Stimulated activated CD8-positive, alpha-beta memory T cell treated with anti-CD3 and anti-CD28 coated beads, Interleukin-15, amount 100 ng/mL, for 48 hours (primary cell): ENCODE results near the gene ANKRD39.

Experiments
- DNase-seq, 2 donors: peaks; one replicate each; pipeline ENCODE4 v3.0.0-alpha.2; 2020; ENCODE audit warnings: low read depth in 2 of 2

ANKRD39 gene

GRCh38 chr2:96887493-96888012, 29.7 kb upstream of the ANKRD39 start:
- DNase-seq = no peak

DNA sequence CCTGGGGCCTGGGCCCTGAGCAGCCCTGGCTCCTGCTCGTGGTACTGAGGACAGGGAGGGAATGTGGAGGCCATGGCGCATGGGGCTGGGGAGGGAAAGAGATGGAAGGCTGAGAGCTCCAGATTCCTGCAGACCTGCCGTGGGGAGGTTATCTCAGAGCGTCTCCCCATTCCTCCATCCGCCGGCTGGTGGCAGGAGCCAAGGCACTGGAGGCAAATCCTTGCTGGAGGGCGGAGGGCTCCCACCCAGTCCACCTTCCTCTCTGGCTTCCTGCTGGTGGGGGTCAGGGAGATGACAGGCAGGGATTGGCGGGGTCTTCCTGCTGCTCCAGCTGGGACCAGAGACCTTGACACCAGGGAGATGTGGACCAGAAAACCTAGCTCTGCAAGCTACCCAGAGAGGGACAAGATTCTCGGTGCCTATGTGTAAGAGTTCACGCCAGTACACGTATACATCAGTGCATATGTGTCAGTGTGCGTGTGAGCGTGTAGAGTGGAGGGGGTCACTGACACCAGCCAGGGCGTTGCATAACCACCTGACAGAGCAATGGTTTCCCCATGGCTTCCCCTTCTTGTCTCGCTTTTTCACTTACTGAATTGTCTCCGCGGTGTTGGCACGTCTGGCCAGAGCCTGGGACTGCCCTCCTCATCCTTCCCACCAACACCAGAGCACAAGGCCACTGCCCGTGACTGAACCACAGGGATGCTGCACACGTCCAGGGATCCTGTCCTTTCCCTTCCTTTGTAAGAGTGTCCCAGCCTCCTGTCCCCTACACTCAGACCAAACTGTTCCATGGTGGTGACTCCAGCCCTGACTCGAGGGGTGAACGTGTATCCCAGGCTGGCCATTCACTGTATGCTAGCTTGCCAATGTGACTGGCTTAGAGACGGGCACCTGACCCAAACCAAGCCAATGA, 27.9 kb upstream of the ANKRD39 start:
- DNase-seq = no peak

GRCh38 chr2:96884299-96885094, 26.7 kb upstream of the ANKRD39 start:
- no peak for DNase-seq

DNA sequence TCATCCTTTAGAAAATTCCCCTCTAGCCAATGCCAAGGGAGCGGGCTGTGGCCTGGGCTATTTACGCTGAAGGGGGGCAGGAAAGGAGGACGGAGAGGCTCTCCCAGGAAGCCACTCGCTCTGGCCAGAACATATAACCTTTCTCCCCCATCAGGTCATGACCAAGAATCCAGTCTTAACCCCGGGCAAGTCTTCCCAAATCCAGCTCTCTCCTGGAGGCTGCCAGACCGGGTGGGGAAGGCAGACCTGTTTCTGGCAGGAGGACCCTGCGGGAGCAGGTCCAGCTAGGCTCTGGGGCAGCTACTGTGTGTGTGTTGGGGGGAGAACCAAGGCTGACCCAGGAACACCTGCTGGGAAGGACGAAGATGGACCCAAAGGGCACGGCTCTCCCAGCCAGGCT, 25.5 kb upstream of the ANKRD39 start:
- DNase-seq = no peak

DNA sequence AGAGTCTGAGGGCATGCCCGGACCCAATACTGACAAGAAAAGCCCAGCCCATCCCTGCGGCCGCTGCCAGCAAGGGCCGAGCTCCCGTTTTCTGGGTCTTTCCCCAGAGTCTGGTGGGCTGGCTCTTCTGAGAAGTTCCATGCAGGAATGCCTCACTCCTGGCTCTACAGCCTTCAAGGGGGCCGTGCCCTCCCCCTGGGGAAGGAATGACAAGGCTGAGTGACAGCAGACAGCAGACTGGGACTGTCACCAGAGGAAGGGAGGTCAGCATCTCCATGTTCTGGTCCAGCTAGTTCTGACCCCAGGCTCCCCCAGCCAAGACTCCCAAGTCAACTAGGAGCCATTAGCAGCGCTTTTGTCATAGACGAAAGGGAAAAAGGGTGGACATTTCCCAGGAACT, 25.1 kb upstream of the ANKRD39 start:
- DNase-seq = no peak

- DNase-seq = no peak
Measured at GRCh38 chr2:96882230-96882629, 24.4 kb upstream of the ANKRD39 start.

DNA sequence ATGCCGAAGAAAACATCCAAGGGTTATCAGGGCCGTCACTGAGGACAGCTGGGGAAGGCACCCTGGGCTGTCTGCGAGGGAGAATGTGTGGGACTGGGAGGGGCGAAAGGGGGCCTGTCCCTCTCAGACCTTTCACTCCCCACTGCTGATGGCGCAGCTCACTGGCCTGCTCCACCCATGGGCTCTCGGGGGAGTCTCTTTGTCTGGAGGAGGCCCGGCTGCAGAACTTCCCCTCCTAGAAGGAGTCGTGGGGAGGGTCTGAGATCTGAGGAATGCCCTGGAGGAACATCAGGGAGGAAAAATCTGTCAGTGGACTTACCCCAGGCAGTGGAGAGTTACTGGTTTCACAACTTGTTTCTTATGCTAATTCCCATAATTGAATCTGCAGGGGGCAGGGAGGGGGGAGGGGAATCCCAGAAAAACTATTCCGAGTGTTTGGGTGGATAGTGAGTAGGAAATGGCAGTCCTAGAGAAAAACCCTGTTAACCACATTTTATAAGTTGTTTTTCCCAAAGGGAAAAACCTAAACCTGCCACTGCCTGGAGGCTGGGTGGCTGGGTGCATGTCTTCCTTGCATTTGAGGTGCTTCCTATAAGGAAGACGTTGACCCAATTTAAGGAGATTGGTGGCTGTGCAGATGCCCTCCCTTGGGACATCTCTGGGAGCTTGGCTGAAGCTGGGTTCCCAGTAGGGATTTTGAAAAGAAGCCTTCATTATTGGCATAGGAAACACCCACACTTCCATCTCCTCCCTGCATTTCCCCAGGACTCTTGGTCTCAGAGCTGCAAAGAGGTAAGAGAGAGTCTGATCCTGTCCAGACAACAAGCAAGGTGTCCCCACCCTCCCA, 23.8 kb upstream of the ANKRD39 start:
- no peak for DNase-seq

- DNase-seq = no peak
Measured at GRCh38 chr2:96880891-96881273, 23.1 kb upstream of the ANKRD39 start.

DNA sequence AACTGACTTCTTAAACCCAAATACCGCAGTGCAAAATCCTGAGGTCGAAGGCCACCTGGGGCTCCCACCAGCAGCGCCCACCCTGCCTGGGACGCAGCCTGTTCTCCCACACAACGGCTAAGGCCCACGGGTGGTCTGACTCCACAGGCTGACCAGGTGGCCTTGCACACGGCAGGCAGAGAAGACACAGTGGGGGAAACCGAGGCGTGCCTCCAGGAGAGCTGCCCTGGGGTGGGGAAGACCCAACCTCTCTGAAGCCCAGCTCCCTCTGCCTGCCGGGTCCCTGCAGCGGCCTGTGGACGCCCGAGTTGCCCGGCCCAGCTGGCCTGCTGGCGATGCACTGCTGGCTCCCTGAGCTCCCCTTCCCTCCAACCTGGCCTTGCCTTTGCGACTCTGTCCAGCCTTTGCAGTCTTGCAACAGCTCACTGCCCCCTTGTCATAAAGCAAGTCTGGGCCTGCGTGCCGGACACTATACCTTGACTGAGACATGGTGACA, 21.8 kb upstream of the ANKRD39 start:
- no peak for DNase-seq

- no peak for DNase-seq
Measured at GRCh38 chr2:96878796-96879544, 21.2 kb upstream of the ANKRD39 start.

- no peak for DNase-seq
Measured at GRCh38 chr2:96878171-96878570, 20.4 kb upstream of the ANKRD39 start.

- no peak for DNase-seq
Measured at GRCh38 chr2:96877631-96878092, 19.8 kb upstream of the ANKRD39 start.

DNA sequence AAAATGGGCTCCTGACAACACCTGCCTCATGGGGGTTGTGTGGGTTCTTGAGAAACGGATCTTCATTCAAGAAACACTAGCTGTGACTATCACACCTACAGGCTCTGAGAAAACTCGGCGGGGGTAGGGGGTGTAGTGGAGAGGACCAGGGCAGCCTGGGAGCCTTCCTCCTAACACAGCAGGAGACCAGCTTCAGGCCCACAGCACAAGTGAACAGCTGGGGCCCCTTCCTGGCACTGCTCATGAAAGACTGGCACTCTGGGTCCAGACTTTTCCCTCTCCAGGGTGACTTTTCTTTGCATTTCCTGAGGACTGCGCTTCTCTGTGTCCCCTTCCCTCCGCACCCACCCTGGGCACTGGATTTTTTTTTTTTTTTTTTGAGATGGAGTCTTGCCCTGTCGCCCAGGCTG, 19.2 kb upstream of the ANKRD39 start:
- DNase-seq = no peak

- no peak for DNase-seq
Measured at GRCh38 chr2:96876269-96877041, 18.6 kb upstream of the ANKRD39 start.

GRCh38 chr2:96875498-96876268, 17.9 kb upstream of the ANKRD39 start:
- DNase-seq = no peak

DNA sequence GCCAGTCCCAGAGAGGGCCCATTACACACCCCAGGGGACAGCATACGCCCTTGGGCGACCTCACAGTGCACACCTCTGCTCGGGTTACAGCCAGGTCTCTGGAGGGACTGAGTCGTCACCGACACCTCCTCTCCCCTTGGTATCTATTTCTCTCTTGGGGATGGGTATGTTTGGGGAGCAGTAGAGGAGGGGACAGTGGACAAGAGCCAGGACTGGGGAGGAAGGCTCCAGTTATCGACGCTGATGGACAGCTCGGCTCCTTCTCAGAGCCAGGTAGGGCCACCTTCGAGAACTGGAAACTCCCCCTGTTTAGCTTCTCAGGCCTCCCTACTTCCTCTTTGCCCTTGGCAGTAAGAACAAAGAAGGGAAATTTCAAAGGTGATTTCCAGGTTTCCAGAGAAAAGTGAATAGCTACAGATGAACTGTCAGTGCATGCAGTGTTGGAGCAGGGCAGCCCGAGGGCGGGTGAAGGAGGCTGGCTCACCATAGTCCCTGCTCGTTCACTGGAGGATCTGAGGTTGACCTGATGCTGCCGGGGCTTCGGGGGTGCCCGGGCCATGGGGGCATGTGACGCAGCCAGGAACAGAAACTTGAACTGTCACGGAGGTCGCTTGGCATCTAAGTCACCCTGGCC, 16.5 kb upstream of the ANKRD39 start:
- DNase-seq = no peak

DNA sequence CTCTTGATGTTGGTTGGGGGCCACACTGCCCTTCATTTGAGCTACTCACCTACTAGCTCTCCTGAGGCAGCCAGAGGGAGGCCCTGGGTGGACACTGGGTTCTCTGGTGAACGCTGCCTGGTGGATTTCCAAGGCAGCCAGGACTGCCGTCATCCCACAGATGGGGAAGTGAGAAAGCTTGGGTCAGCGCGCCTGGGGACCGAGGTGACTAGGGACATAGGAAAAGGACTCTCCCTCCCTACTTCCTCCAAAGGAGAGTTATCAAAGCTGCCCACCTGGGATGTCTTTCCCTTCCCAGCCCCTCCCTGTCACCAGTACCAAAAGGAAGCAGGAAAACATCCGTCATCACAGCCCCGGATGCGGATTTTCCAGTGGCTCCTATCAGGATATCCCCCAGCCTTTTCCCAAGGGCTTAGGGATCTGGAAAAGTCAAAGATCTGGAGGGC, 15.9 kb upstream of the ANKRD39 start:
- no peak for DNase-seq

GRCh38 chr2:96872591-96873349, 15.0 kb upstream of the ANKRD39 start:
- DNase-seq = no peak
